Muscle of leg (tissue), 16 donors: ENCODE measurements around the gene GPATCH4. TPM values are rescaled to one million over a fixed set of nuclear protein-coding genes. Genes with fewer than 3 reads are reported as not detected.
A peak's percentile ranks its signal among the peaks of the same experiment; 100 is the strongest.

Experiments used
- DNase-seq: peaks from one replicate; pipeline ENCODE4 v3.0.0; 2013
- H3K27ac ChIP-seq: one replicate; pipeline ENCODE4 v1.5.1; 2013; ENCODE audit warnings: mild to moderate bottlenecking, low read length, control low read depth
- H3K27me3 ChIP-seq: one replicate; pipeline ENCODE4 v1.6.1; 2013; ENCODE audit warnings: low read length; ENCODE audit not compliant: control insufficient read depth, insufficient read depth
- H3K36me3 ChIP-seq: one replicate; pipeline ENCODE4 v1.6.1; 2013; ENCODE audit warnings: low read length; ENCODE audit not compliant: control insufficient read depth, insufficient read depth
- H3K4me1 ChIP-seq: one replicate; pipeline ENCODE4 v1.6.1; 2013; ENCODE audit warnings: low read length; ENCODE audit not compliant: control insufficient read depth, insufficient read depth
- H3K4me3 ChIP-seq: one replicate; pipeline ENCODE4 v1.5.1; 2013; ENCODE audit warnings: low read length, control low read depth
- H3K9me3 ChIP-seq: replicated peaks from 2 replicates; pipeline ENCODE4 v1.6.1; 2013; ENCODE audit warnings: low read depth, low read length; ENCODE audit not compliant: control insufficient read depth
- WGBS: methylation state at CpG from one replicate; pipeline ENCODE4 v1.1.5; 2013; ENCODE audit warnings: missing lambda C conversion rate; ENCODE audit not compliant: insufficient coverage; 5-methylcytosine and 5-hydroxymethylcytosine counted together
- long read RNA-seq, 11 donors: transcript quantifications; one replicate each; lab custom pipeline, GENCODE V29; 2026
- polyA plus RNA-seq, 8 donors: library from polyadenylated mRNA; unstranded; fragments of 120-200 nt; gene quantifications; one replicate each; pipeline versions ENCODE4 v1.2.1 to v1.2.3, GENCODE V29; 2013; ENCODE audit warnings: inconsistent platforms in 1 of 8, low replicate concordance in 1 of 8; ENCODE audit not compliant: insufficient read length in 8 of 8, insufficient read depth in 1 of 8
- total RNA-seq: library from RNA; stranded (reverse); fragments of 120-200 nt; gene quantifications from one replicate; pipeline ENCODE4 v1.2.4, GENCODE V29; 2013

Gene GPATCH4
- total RNA-seq (10.6 TPM), polyA plus RNA-seq (10 to 100 TPM; 23.7 to 32.9 (median 28.3) TPM)
- long read RNA-seq, donor 1, partial matches to known transcripts = 0 of 5 reads
- long read RNA-seq, donor 1, other reads (novel, unspliced or antisense) = 0 of 5 reads
- long read RNA-seq, donor 2, partial matches to known transcripts = 0 of 1 reads
- long read RNA-seq, donor 2, other reads (novel, unspliced or antisense) = 0 of 1 reads
- long read RNA-seq, donor 3, transcript GPATCH4-201 (8 exons, 1,972 nt) = major isoform, 6 of 10 reads
- long read RNA-seq, donor 3, partial matches to known transcripts = 0 of 10 reads
- long read RNA-seq, donor 3, other reads (novel, unspliced or antisense) = 0 of 10 reads
- long read RNA-seq, donor 4, transcript GPATCH4-201 (8 exons, 1,972 nt) = major isoform, 9 of 13 reads
- long read RNA-seq, donor 4, partial matches to known transcripts = 0 of 13 reads
- long read RNA-seq, donor 4, other reads (novel, unspliced or antisense) = 0 of 13 reads
- long read RNA-seq, donor 5, transcript GPATCH4-201 (8 exons, 1,972 nt) = major isoform, 14 of 26 reads
- long read RNA-seq, donor 5, partial matches to known transcripts = 11 of 26 reads
- long read RNA-seq, donor 5, other reads (novel, unspliced or antisense) = 0 of 26 reads
- long read RNA-seq, donor 6, transcript GPATCH4-201 (8 exons, 1,972 nt) = major isoform, 13 of 23 reads
- long read RNA-seq, donor 6, partial matches to known transcripts = 6 of 23 reads
- long read RNA-seq, donor 6, other reads (novel, unspliced or antisense) = 0 of 23 reads
- long read RNA-seq, donor 7, transcript GPATCH4-201 (8 exons, 1,972 nt) = major isoform, 5 of 7 reads
- long read RNA-seq, donor 7, partial matches to known transcripts = 0 of 7 reads
- long read RNA-seq, donor 7, other reads (novel, unspliced or antisense) = 0 of 7 reads
- long read RNA-seq, donor 8, partial matches to known transcripts = 0 of 5 reads
- long read RNA-seq, donor 8, other reads (novel, unspliced or antisense) = 0 of 5 reads
- long read RNA-seq, donor 9, transcript GPATCH4-201 (8 exons, 1,972 nt) = major isoform, 5 of 10 reads
- long read RNA-seq, donor 9, partial matches to known transcripts = 0 of 10 reads
- long read RNA-seq, donor 9, other reads (novel, unspliced or antisense) = 0 of 10 reads
- long read RNA-seq, donor 10, transcript GPATCH4-201 (8 exons, 1,972 nt) = major isoform, 11 of 14 reads
- long read RNA-seq, donor 10, partial matches to known transcripts = 0 of 14 reads
- long read RNA-seq, donor 10, other reads (novel, unspliced or antisense) = 0 of 14 reads
- long read RNA-seq, donor 11, transcript GPATCH4-201 (8 exons, 1,972 nt) = major isoform, 8 of 12 reads
- long read RNA-seq, donor 11, partial matches to known transcripts = 0 of 12 reads
- long read RNA-seq, donor 11, other reads (novel, unspliced or antisense) = 0 of 12 reads

DNA sequence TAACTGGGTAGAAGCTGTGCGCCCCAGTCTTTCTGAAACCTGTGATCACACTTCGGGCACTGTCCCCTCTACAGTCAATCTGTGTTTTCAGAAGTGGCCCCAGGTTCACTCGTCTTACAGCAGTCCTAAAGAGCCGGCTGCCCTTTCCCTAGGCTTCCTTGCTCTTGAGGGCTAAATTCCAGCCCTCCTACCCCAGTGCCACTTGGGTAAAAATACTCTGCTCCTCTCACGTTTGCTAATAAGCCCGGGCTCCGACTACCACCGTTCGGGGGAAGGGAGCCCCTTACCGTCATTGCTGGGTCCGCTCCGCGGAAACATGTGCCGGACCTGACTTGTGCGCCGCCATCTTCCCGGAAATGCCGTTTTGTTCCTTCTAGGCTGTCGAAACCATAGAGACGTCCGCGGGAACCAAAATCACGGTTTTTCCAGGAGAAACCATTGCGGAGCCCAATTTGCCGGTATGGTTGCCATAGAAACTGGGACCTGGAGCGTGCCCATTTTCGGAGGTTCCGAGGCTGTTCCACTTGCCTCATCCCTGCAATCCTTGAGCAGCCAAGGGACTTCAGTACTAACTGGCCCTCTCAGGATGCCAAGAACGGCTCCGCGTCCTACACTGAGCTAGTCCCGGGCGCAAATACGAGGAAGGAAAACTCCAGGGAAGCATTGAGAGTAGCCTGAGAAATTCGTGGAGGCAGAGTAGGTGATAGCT is at the start of gene GPATCH4:
TSS of gene GPATCH4 (minus strand) at position 358 of the 709 bp plus-strand sequence.
- Histone ChIP-seq H3K36me3 (peaks cover 27% of the 10 kb centered on the region), H3K27ac (peak within 1 kb of the TSS; percentile 81), H3K4me1 (peaks cover 15% of the 10 kb centered on the region), H3K4me3 (peak within 1 kb of the TSS; percentile 64), H3K9me3 (no peaks in the 10 kb centered on the region), H3K27me3 (no peaks in the 10 kb centered on the region)
- whole genome bisulfite sequencing = 1% methylated on average over 27 of the region's 35 CpGs
- peak; percentile 94 for DNase-seq

DNA sequence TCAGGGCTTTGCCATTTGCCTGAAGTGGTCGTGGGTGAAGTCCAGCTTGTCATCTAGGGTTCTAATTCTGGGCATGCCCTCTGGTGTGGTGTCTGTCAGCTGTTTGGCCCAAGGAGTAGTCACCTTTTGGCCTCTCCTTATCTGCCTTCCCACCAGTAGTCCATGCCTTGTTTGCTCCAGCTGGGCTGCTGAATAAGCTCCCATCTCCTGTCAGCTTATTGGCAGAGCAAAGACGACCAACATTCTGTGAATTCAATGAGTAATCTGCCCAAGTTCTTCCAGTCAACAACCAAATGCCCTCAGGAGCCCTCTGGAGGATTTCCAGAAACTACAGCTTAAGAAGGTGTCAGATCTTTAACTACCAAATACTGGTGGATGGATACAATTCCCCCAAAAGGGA is 47.7 kb upstream of the GPATCH4 start:
- Histone ChIP-seq H3K36me3 (no peaks in the 10 kb centered on the region), H3K4me3 (no peak overlapping the region), H3K4me1 (no peaks in the 10 kb centered on the region), H3K27ac (no peak overlapping the region), H3K9me3 (no peaks in the 10 kb centered on the region), H3K27me3 (peaks cover 82% of the 10 kb centered on the region)
- DNase-seq = no peak
- 17% methylated on average over 1 of the region's 2 CpGs for WGBS

DNA sequence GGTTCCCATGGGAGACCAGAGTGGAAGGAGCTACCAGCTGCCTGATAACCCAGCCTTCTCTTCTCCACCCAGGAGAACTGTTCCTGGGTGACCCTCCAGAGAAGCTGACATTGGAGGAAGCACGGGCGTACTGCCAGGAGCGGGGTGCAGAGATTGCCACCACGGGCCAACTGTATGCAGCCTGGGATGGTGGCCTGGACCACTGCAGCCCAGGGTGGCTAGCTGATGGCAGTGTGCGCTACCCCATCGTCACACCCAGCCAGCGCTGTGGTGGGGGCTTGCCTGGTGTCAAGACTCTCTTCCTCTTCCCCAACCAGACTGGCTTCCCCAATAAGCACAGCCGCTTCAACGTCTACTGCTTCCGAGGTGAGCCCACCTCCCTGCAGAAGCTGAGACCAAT is 47.2 kb upstream of the GPATCH4 start:
- no peaks in the 10 kb centered on the region for H3K9me3 ChIP-seq
- H3K4me1 ChIP-seq = no peaks in the 10 kb centered on the region
- H3K27me3 ChIP-seq = peaks cover 84% of the 10 kb centered on the region
- no peak overlapping the region for H3K27ac ChIP-seq
- WGBS = 81% methylated on average over 9 of the region's 10 CpGs
- no peaks in the 10 kb centered on the region for H3K36me3 ChIP-seq
- H3K4me3 ChIP-seq = no peak overlapping the region
- DNase-seq = no peak

DNA sequence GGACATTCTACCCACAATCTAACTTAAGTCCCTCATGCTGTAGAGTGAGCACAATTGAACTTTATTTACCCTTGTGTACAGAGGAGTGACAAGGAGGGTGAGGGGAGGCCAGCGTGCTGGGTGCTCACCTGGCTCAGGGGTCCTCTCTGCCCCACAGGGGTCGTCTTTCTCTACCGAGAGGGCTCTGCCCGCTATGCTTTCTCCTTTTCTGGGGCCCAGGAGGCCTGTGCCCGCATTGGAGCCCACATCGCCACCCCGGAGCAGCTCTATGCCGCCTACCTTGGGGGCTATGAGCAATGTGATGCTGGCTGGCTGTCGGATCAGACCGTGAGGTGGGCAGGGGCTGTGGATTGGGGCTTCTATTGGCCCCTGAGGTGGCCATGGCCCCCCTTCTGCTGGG is 46.1 kb upstream of the GPATCH4 start:
- Histone ChIP-seq H3K27ac (no peak overlapping the region), H3K36me3 (no peaks in the 10 kb centered on the region), H3K4me3 (no peak overlapping the region), H3K27me3 (peaks cover 87% of the 10 kb centered on the region), H3K4me1 (peaks cover 3% of the 10 kb centered on the region), H3K9me3 (no peaks in the 10 kb centered on the region)
- no peak for DNase-seq
- WGBS = 70% methylated on average over 7 of the region's 10 CpGs

DNA sequence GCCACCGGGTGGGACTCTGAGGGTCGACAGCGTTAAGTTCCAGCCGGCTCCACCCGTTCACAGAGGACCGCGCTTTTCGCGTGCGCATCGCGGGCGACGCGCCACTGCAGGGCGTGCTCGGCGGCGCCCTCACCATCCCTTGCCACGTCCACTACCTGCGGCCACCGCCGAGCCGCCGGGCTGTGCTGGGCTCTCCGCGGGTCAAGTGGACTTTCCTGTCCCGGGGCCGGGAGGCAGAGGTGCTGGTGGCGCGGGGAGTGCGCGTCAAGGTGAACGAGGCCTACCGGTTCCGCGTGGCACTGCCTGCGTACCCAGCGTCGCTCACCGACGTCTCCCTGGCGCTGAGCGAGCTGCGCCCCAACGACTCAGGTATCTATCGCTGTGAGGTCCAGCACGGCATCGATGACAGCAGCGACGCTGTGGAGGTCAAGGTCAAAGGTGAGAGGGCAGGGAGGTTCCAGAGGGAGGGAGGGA is 45.5 kb upstream of the GPATCH4 start:
- H3K4me1 ChIP-seq = peaks cover 7% of the 10 kb centered on the region
- H3K4me3 ChIP-seq = no peak overlapping the region
- DNase-seq = no peak
- peaks cover 91% of the 10 kb centered on the region for H3K27me3 ChIP-seq
- H3K9me3 ChIP-seq = no peaks in the 10 kb centered on the region
- 4% methylated on average over 51 of the region's 51 CpGs for WGBS
- no peak overlapping the region for H3K27ac ChIP-seq
- no peaks in the 10 kb centered on the region for H3K36me3 ChIP-seq

DNA sequence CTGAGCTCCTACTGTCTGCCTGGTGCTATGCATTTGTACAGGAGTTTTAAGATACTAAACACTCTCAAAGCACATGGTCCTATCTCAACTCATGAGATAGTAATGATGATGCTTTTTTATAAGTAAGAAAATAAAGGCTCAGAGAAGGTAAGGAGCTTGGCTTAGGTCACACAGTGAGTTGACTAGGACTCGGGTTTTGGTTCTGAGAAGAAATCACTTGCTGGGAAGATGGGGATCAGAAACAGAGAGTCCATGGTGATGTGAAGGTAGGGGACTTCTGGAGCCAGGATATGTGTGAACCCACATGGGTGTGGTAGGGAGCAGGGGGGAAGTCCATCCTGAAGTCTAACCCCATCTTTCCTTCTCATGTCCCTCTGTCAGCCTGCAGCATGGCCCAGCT is 44.4 kb upstream of the GPATCH4 start:
- DNase-seq = no peak
- H3K36me3 ChIP-seq = no peaks in the 10 kb centered on the region
- 100% methylated on average over 1 of the region's 1 CpG for WGBS
- H3K4me3 ChIP-seq = no peak overlapping the region
- peaks cover 92% of the 10 kb centered on the region for H3K27me3 ChIP-seq
- H3K9me3 ChIP-seq = no peaks in the 10 kb centered on the region
- peaks cover 17% of the 10 kb centered on the region for H3K4me1 ChIP-seq
- no peak overlapping the region for H3K27ac ChIP-seq

DNA sequence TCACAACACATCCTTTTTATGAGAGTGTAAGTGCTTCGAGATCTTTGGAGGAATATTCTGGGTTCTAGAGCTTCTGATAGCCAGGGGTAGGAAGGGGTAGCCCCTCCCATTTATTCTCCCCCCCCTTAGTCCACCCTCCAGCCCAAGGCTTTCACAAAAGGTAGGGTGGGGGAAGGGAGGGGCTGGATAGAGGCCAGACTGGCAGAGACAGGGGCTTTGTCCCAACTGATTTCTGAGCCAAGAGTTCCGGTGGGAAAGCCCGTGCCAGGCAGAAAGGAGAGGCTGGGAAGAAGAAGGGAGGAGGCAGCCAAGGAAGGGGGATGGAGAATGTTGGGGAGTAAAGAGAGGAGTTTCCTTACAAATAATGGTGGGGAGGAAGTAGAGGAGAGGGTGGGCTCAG is 43.8 kb upstream of the GPATCH4 start:
- Histone ChIP-seq H3K9me3 (no peaks in the 10 kb centered on the region), H3K27me3 (peaks cover 95% of the 10 kb centered on the region), H3K4me1 (peaks cover 17% of the 10 kb centered on the region), H3K4me3 (no peak overlapping the region), H3K36me3 (no peaks in the 10 kb centered on the region), H3K27ac (no peak overlapping the region)
- no peak for DNase-seq
- 19% methylated on average over 2 of the region's 3 CpGs for WGBS

DNA sequence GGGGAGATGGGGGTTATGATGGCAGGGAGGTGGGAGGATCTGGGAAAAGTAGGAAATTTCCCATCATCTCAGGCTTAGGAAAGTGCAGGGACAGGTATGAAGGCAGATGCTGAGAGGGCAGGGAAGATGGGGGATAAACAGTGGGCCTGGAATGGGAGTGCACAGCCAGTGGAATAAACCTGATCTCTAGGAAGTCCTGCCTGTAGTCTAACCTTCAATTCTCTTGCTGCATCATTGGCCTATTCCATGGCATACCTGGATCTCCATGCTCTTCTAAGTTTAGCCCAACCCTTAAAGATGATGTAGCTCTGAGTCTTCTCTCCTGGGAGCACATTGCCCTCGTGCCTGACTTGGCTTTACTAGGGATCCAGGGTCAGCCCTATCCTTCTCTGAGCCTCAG is 43.4 kb upstream of the GPATCH4 start:
- Histone ChIP-seq H3K27me3 (peaks cover 98% of the 10 kb centered on the region), H3K4me1 (peaks cover 21% of the 10 kb centered on the region), H3K4me3 (no peak overlapping the region), H3K9me3 (no peaks in the 10 kb centered on the region), H3K27ac (no peak overlapping the region), H3K36me3 (no peaks in the 10 kb centered on the region)
- no peak for DNase-seq
- WGBS = 40% methylated on average over 1 of the region's 1 CpG

DNA sequence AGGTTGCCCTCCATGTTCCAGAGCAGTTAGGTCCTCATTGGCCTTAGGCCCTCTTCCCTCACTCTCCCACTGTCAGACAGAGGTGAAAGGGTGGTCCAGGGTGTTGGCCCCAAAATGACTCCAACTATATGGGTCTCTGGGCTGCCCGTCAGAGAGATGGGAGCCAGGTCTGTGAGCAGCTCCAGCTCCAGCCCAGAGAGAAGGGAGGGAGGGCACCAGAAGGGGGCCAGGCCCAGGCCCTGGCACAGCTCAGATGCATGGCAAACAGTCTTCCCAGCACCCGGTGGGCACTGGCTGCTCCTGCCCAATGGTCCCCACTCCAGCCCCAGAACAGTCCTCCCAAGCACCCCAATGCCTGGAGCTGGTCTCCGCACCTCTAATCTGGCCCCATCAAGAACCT is 42.9 kb upstream of the GPATCH4 start:
- no peak for DNase-seq
- 83% methylated on average over 1 of the region's 3 CpGs for WGBS
- Histone ChIP-seq H3K4me1 (peaks cover 26% of the 10 kb centered on the region), H3K36me3 (no peaks in the 10 kb centered on the region), H3K4me3 (no peak overlapping the region), H3K9me3 (no peaks in the 10 kb centered on the region), H3K27ac (no peak overlapping the region), H3K27me3 (peaks cover 98% of the 10 kb centered on the region)
